ENCODE results near the gene PRDM16.

GRCh38 chr1:3411806-3412205 is 342.8 kb downstream of the PRDM16 start:
- TF ChIP-seq, protein P1, sequence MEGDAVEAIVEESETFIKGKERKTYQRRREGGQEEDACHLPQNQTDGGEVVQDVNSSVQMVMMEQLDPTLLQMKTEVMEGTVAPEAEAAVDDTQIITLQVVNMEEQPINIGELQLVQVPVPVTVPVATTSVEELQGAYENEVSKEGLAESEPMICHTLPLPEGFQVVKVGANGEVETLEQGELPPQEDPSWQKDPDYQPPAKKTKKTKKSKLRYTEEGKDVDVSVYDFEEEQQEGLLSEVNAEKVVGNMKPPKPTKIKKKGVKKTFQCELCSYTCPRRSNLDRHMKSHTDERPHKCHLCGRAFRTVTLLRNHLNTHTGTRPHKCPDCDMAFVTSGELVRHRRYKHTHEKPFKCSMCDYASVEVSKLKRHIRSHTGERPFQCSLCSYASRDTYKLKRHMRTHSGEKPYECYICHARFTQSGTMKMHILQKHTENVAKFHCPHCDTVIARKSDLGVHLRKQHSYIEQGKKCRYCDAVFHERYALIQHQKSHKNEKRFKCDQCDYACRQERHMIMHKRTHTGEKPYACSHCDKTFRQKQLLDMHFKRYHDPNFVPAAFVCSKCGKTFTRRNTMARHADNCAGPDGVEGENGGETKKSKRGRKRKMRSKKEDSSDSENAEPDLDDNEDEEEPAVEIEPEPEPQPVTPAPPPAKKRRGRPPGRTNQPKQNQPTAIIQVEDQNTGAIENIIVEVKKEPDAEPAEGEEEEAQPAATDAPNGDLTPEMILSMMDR (conservative IDR thresholded peaks at IDR 0.05) = no peak
- no peak for TF ChIP-seq ZFX (IDR thresholded peaks at IDR 0.05)

Data from C4-2B (cell line).